ENCODE measurements around the gene MYOM1.
A peak's percentile ranks its signal among the peaks of the same experiment; 100 is the strongest.
"Not testable (repeated sequence)": the region's sequence is repeated elsewhere in the genome, so short reads cannot be mapped to it uniquely, and the experiment has no call there.

MYOM1 gene

GRCh38 chr18:3079653-3080052 is 140.1 kb downstream of the MYOM1 start:
- no peak for DNase-seq

DNA sequence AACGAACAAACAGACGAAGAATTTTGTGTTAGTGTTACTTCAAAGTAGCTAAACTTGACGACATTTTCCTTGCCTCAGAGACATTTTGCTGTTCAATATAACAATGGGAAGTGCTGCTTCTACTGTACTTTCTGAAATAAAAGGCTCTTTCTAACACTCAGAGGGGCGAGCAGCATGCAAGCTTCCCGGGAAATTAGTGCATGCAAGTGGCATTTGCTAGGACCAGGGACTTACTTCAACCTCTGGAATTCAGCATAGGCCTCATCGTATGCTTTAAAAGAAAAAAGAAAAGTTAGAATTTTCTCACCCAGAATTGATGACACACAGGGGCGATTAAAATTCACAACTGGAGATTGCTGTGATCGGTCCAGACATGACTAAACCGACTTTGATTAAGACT is 144.3 kb downstream of the MYOM1 start:
- no peak for DNase-seq

DNA sequence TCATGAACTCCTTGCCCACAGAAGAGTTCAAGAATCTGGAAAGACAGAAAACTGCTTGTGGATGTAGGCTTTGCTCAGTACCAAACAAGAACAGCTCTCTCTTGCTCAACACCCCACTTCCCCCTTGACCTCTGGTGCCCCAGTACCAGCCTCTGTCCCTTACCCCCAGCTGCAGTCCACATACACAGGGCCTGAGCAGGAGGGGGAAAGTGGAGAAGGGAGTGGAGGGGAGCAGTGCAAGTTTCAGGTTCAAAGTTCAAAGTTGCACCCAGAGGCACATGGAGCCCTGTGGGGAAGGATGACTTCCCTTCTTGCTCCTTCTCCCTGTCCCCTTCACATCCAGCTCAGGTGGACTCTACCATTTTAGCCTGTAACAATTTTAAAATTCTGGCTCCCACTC is 145.7 kb downstream of the MYOM1 start:
- DNase-seq: no peak

- DNase-seq: not testable (repeated sequence)
Measured at GRCh38 chr18:3073353-3073752, 146.4 kb downstream of the MYOM1 start.

DNA sequence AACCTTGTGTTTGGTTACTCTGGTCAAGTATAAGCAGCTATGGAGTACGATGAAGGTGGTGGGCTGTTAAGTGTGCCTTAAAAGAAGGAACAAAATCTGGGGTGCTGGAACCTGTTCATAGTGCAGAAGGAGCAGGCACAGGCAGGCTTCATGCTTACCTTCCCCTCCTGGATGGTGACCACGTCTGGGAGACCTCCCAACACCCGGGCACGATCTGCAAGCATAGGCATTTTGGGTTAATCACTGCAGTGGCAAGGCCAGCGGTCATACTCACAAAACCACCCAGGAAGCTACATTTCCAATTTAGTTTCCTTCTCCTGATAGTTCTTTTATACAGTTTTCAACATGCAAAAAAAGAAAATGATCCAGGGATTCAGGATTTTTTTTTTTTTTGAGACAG is 148.1 kb downstream of the MYOM1 start:
- no peak for DNase-seq

GRCh38 chr18:3069671-3070433 is 149.9 kb downstream of the MYOM1 start:
- DNase-seq: no peak

GRCh38 chr18:3067722-3068121 is 152.0 kb downstream of the MYOM1 start:
- peak in 1 of 2 experiments; percentile 13 for DNase-seq

DNA sequence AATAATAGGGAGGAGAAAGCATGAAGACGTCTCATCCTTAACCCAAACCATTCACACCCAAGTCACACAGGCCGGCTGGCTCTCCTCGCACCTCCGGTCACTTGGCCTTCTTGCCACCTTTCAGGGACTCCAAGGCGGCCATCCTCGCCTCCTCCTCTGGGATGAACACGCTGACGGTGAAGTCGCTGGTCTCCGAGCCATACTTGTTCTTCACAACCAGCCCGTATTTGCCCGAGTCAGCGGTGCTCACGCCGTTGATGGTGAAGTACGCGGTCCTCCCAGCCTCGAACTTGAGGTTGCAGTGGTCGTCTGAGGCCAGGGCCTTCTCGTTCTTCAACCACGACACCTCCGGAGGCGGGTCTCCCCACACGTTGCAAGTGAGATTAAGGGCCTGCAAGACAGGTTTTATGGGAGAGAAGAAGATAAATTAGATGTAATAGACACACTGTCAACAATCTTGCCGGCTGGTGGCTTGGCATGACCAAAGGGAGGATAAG is 152.6 kb downstream of the MYOM1 start:
- no peak for DNase-seq

DNA sequence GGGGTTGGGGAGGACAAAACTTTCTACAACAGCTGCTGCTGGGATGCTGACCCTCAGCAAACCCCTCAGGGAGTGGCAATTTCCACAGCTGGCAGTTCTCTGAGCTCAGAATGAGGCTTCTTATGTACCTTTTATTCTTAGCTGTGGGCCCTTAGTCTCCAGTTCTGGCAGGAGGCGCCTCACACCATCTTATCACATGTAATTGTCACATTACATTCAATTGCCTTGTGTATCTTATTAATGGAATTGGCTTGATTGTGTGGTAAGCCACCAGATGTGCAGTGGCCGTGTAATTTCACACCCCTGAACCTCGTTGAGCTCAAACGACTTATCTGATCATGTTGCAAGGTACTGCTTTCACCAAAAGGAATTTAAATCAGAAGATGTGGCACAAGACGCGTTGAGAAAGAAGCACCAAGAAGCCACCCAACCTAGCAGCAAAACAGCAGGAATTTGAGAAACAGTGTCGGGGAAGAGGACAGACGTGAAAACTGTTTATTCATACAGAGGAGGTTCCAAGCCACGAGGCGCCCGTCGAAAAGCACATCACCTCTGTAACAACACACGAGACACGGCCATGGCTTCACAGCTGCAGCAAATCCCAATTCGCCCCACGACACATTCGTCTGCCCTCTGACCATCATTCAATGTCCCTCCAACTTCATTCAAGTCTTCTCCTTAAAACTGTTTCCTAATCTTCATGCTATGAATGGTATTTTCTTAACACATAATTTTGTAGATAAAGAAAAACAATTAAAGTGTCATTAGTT is 153.2 kb downstream of the MYOM1 start:
- DNase-seq: no peak

DNA sequence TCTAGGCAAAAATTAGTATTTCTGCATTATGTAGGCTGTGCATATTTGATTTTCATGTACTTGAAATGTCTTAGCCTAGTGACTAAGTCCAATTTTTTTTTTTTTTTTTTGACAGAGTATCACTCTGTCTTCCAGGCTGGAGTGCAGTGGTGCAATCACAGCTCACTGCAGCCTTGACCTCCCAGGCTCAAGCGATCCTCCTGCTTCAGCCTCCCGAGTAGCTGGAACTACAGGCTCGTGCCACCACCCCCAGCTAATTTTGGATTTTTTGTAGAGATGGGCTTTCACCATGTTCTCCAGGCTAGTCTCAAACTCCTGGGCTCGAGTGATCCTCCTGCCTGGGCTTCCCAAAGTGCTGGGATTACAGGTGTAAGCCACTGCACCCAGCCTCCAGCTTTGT is 156.0 kb downstream of the MYOM1 start:
- not testable (repeated sequence) for DNase-seq

GRCh38 chr18:3062798-3063680 is 156.7 kb downstream of the MYOM1 start:
- peak; percentile 19 to 46 for DNase-seq

DNA sequence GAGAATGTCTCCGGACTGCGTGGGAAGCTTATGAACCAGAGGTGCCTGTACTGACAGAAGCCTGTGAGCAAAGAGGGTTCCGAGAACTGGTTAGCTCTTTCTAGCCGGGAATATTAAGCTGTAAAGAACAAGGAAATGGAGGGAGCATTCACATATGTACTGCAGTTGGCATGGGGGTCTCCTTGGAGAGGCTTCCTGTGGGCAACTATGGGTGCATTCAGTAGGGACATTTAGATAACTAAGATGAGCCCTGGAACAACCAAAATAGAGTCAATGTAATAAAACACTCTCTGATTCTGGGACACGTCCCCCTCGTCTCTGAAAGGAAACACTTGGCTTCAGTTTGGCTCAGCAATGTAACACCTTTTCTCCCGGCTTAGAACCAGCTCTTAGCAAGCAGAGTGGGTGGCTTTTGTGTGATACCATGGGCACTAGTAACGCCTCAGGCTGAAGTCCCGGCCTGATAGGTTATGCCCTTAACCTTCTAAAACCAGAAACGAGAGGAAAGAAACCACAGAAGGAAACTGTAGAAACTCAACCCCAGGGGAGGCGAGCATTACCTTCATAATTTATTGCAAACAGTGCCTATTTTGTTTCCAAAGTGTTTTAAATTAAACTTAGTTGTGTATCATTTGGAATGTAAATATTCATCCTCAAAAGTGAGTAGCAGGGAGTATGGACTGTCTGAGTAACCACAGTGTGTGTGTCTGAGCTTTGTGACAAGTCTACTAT is 158.0 kb downstream of the MYOM1 start:
- no peak for DNase-seq

DNA sequence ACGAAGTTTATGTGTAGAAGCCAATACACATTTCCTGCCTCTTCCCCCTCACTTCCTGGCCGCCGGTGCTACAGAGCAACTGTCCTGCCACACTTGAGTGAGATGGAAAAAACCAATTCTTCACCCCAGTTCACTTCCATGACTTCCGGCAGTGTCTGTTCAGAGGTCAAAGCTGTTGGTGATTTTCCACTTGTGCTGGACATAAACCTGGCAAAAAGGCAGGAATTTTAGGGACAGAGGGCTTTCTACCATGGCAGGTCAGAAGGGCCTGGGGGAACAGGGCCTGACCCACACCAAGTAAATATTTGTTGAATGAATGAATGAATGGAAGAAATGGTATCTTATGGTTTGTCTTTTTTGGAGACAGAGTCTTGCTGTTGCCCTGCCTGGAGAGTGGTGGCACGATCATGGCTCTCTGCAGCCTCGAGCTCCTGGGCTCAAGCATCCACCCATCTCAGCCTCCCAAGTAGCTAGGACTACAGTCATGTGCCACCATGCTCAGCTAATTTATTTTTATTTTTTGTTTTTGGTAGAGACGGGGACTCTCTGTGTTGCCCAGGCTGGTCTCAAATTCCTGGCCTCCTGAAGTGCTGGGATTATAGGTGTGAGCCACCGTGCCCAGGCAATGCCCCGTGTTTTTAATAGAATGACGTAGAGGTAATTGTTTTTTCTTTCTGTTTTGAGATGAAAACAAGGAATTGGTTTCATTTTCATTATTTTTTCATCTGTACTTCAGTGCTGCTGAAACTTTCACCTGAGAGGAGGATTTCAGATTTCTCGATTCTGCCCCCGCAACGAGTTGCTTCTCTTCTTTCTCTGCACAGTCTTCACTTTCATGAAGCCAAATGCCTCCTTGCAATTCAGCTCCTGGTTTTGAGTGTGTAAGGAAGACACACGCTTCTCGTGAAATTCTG is 158.8 kb downstream of the MYOM1 start:
- no peak for DNase-seq

GRCh38 chr18:3059272-3059671 is 160.5 kb downstream of the MYOM1 start:
- DNase-seq: no peak

- no peak for DNase-seq
Measured at GRCh38 chr18:3058328-3059191, 161.2 kb downstream of the MYOM1 start.

- DNase-seq: no peak
Measured at GRCh38 chr18:3057526-3057925, 162.2 kb downstream of the MYOM1 start.

- DNase-seq: no peak
Measured at GRCh38 chr18:3056311-3056710, 163.5 kb downstream of the MYOM1 start.

DNA sequence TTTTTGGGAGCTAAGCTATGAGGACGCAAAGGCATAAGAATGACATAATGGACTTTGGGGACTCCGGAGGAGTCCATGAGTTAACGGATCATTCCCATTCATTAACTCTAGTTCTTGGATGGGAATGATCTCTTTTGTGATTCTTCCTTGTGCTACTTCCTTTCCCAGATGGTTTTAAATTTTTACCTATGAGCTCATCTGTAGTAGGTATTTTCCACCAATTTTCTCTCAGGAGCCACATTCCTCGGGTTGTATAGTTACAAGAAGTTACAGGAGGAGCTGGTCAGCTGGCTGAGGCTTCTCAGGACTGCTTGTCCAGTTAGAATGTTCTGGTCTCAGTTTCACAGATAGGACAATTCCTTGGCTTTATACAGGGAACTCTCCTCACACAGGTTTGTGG is 164.0 kb downstream of the MYOM1 start:
- DNase-seq: no peak

DNA sequence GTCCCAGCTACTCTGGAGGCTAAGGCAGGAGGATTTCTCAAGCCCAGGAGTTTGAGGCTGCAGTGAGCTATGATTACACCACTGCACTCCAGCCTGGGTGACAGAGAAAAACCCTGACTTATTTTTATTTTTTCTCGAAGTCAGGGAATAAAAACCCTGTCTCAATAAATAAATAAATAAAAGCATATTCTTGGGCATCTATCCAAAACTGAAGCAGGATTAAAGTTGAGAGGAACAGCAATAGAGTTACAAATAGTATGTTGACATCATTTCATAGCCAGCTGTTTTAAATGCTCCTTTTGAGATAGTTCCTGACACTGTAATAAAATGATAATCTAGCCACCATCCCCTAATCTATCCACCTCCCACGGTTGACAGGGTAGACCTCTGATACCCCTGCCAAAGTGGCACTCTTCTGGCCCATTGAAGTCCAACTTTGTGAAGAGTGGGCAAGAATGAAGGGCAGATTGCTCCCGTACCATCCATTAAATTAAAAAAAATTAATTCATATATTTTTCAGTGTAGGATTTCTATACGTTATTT is 164.5 kb downstream of the MYOM1 start:
- DNase-seq: no peak

GRCh38 chr18:3054780-3055179 is 165.0 kb downstream of the MYOM1 start:
- no peak for DNase-seq

Measured in NCI-H526 (cell line).